NCI-H524 (cell line): ENCODE data around the gene QRICH2.
"Not testable (repeated sequence)": the region's sequence is repeated elsewhere in the genome, so short reads cannot be mapped to it uniquely, and the experiment has no call there.

Experiments used
- DNase-seq, 2 experiments: peaks; one replicate each; lab custom pipeline; 2025; lab: John Stamatoyannopoulos, UW

The QRICH2 gene

GRCh38 chr17:76265624-76266243 is 42.3 kb downstream of the QRICH2 start:
- peak; percentile 25 to 50 for DNase-seq

- DNase-seq: peak; percentile 100
Measured at GRCh38 chr17:76264755-76265623, 43.1 kb downstream of the QRICH2 start, which contains the start of gene UBALD2. Gene UBALD2, plus strand, starts transcription at chr17:76265348. Its CDS starts 158 bp downstream, at chr17:76265506.

DNA sequence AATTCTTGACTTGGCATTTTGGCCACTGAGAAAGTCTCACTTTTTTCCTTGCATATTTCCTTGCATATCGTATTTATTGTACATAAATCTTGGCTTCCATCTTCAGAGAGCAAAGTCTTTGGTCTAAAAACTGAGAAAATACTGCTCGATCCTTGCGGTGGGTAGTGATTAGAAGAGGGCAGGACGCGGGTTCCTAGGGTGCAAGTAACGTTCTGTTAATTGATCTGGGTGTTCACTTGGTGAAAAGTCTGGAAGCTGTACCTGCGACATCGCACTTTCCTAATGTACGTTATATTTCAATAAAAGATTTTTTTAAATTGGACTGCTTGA is 43.7 kb downstream of the QRICH2 start:
- no peak for DNase-seq

DNA sequence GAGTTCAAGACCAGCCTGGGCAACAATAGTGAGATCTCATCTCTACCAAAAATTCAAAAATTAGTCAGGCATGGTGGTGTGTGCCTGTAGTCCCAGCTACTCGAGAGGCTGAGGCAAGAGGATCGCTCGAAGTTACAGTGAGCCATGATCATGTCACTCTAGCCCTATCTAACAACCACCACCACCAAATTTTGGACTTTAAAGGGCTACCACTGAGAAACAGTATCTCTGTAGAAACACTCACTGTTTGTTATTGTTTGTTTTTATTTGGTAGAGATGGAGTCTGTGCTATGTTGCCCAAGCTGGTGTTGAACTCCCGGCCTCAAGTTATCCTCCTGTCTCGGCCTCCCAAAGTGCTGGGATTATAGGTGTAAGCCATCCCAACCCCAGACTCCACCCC is 44.2 kb downstream of the QRICH2 start:
- DNase-seq: no peak

DNA sequence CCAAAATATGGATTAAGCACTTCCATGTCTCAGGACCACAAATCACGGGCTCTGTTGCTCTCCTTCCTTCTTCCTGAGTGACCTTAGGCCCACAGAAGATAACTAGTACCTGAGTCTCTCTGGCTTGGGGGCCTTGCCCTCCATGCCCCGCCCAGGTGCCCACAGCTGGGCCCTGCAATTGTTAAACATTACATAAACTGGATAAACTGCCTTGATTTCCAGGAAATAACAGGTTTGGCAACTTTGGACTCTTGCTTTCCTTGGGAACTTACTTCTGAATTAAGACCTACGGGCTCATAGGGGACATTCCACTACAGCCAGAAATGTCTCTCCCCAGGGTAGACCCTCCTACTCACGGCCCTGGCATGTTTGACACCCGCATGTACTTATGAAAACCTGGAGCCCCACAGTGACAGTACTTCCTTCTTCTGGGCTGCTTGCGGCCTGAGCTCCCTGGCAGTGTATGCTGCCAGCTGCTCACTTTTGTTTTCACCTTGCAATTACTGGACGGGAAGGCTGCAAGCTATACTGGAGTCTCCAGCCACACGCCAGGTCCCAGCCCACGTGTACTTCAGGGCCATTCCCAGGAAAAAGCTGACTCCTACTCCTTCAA is 45.2 kb downstream of the QRICH2 start:
- DNase-seq: no peak

- no peak for DNase-seq
Measured at GRCh38 chr17:76261421-76262215, 46.5 kb downstream of the QRICH2 start.

GRCh38 chr17:76260669-76261068 is 47.4 kb downstream of the QRICH2 start:
- DNase-seq: no peak

GRCh38 chr17:76260220-76260619 is 47.9 kb downstream of the QRICH2 start:
- DNase-seq: no peak

DNA sequence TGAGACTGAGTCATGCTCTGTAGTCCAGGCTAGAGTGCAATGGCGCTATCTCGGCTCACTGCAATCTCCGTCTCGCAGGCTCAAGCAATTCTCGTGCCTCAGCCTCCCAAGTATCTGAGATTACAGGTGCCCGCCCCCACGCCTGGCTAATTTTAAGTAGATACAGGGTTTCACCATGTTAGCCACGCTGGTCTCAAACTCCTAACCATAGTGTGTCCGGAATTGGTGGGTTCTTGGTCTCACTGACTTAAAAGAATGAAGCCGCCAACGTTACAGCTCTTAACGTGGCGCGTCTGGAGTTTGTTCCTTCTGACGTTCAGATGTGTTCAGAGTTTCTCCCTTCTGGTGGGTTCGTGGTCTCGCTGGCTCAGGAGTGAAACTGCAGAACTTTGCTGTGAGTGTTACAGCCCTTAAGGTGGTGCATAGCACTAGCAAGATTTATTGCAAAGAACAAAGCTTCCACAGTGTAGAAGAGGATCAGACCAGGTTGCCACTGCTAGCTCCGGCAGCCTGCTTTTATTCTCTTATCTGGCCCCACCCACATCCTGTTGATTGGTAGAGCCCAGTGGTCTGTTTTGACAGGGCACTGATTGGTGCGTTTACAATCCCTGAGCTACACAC is 51.5 kb downstream of the QRICH2 start:
- DNase-seq: not testable (repeated sequence)

DNA sequence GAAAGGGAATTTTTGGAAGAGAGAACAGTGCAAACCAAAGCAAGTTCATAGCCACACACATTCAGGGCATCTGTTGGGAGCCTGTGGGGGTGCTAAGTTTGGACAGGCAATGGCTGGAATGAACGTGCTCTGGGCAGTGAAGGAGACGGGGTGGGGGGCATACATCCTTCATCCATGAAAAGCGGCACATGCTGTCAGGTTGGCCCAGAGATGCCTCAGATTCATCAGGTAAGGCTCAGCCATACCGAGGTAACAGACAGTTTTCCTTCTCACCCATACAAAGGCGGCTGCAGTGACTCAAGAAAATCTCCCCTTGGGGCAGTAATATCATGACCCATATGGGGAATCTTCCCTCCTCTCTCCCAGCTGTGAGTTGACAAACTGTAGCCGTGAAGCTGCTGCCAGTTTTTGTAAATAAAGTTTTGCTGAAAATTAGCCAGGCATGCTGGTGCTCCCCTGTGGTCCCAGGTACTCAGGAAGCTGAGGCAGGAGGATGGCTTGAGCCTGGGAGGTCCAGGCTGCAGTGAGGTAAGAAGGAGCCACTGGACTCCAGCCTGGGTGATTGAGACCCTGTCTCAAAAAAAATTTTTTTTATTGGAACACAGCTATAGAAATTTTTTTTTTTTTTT is 52.2 kb downstream of the QRICH2 start:
- DNase-seq: no peak

GRCh38 chr17:76254275-76254674 is 53.8 kb downstream of the QRICH2 start:
- DNase-seq: no peak

GRCh38 chr17:76253841-76254240 is 54.2 kb downstream of the QRICH2 start:
- DNase-seq: no peak

DNA sequence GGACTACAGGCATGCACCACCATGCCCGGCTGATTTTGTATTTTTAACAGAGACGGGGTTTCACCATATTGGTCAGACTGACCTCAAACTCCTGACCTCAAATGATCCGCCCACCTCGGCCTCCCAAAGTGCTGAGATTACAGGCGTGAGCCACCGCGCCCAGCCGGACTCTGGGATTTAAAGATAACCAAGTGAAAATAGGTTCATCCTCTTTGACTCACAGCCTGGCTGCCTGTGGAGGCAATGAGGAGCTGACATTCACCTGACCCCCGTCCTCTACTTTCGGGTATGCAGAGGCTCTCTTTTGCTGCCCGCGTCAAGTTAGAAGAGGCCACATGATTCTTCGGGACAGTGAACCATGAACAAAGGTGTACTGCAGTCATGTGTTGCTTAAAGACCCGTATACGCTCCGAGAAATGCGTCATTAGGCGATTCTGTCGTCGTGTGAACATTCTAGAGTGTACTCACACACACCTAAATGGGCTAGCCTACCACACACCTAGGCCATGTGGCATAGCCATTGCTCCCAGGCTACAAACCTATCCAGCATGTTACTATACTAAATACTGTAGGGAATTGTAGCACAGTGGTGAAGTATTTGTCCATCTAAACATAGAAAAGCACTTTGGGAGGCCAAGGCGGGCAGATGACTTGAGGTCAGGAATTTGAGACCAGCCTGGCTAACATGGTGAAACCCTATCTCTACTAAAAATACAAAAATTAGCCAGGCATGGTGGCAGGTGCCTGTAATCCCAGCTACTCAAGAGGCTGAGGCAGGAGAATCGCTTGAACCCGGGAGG is 54.9 kb downstream of the QRICH2 start:
- not testable (repeated sequence) for DNase-seq

- DNase-seq: no peak
Measured at GRCh38 chr17:76252040-76252954, 55.8 kb downstream of the QRICH2 start.

- DNase-seq: no peak
Measured at GRCh38 chr17:76251478-76252039, 56.5 kb downstream of the QRICH2 start.

GRCh38 chr17:76250141-76250540 is 57.9 kb downstream of the QRICH2 start:
- no peak for DNase-seq

DNA sequence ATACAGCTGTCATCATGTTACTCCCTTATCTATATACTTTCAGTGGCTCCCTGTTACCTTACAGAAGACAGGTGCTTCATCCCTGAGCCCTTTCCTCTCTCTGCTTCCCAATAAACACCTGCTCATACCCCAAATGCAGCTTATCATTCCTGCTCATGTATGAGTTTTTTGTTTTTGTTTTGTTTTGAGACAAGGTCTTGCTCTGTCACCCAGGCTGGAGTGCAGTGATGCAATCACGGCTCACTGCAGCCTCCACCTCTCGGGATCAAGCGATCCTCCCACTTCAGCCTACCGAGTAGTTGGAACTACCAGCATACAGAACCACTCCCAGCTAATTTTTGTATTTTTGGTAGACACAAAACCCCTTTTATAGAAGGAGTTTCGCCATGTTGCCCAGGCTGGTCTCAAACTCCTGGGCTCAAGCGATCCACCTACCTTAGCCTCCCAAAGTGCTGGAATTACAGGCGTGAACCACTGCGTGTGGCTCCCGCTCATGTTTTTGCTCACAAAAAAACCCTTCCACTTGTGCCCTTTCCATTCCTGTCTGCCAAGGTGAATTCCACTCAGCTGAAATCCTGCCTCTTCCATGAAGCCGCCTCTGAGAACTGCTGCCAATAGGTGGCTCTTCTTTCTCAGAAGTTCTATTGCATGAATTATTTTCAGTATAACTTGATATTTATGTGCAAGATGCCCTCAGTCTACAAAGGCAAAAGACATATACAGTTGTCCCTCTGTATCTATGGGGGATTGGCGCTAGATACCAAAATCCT is 59.9 kb downstream of the QRICH2 start:
- no peak for DNase-seq

GRCh38 chr17:76247304-76247703 is 60.8 kb downstream of the QRICH2 start:
- DNase-seq: no peak
